ENCODE measurements around the gene SFRP5.
A peak's percentile ranks its signal among the peaks of the same experiment; 100 is the strongest.

The SFRP5 gene, protein sequence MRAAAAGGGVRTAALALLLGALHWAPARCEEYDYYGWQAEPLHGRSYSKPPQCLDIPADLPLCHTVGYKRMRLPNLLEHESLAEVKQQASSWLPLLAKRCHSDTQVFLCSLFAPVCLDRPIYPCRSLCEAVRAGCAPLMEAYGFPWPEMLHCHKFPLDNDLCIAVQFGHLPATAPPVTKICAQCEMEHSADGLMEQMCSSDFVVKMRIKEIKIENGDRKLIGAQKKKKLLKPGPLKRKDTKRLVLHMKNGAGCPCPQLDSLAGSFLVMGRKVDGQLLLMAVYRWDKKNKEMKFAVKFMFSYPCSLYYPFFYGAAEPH

GRCh38 chr10:97771913-97772823 lies at the start of gene SFRP5:
TSS of gene SFRP5 (minus strand) at chr10:97771999. CDS start at chr10:97771833, 166 bp downstream.
- H3K4me1 ChIP-seq (ENCODE audit: control insufficient read depth, insufficient read depth, low read length, unreplicated experiment) = no peaks in the 10 kb centered on the region
- no peaks in the 10 kb centered on the region for H3K79me2 ChIP-seq (ENCODE audit: control insufficient read depth, insufficient read depth, low read length, unreplicated experiment)
- H3K36me3 ChIP-seq (ENCODE audit: insufficient read depth, low read length) = no peaks in the 10 kb centered on the region
- H2AFZ ChIP-seq (ENCODE audit: low read length, unreplicated experiment) = no peak within 1 kb of the TSS
- H3K27me3 ChIP-seq (ENCODE audit: insufficient read depth, low read length) = peaks cover 37% of the 10 kb centered on the region
- H3K27ac ChIP-seq (ENCODE audit: low read depth, low read length) = no peak within 1 kb of the TSS
- peak within 1 kb of the TSS; percentile 70 for H3K4me3 ChIP-seq (ENCODE audit: low read depth, low read length)

- H3K79me2 ChIP-seq (ENCODE audit: control insufficient read depth, insufficient read depth, low read length, unreplicated experiment) = no peaks in the 10 kb centered on the region
- no peak overlapping the region for H3K4me3 ChIP-seq (ENCODE audit: low read depth, low read length)
- H3K36me3 ChIP-seq (ENCODE audit: insufficient read depth, low read length) = no peaks in the 10 kb centered on the region
- H3K27me3 ChIP-seq (ENCODE audit: insufficient read depth, low read length) = peaks cover 16% of the 10 kb centered on the region; the same call in 1 of the 2 replicates
- H3K4me1 ChIP-seq (ENCODE audit: control insufficient read depth, insufficient read depth, low read length, unreplicated experiment) = peaks cover 6% of the 10 kb centered on the region
- no peak overlapping the region for H3K27ac ChIP-seq (ENCODE audit: low read depth, low read length)
- H2AFZ ChIP-seq (ENCODE audit: low read length, unreplicated experiment) = no peak overlapping the region
Measured at GRCh38 chr10:97820096-97820704, 48.4 kb upstream of the SFRP5 start.

- Histone ChIP-seq H3K79me2 (ENCODE audit: control insufficient read depth, insufficient read depth, low read length, unreplicated experiment) (no peaks in the 10 kb centered on the region), H3K27me3 (ENCODE audit: insufficient read depth, low read length) (peaks cover 16% of the 10 kb centered on the region; the same call in 1 of the 2 replicates), H3K27ac (ENCODE audit: low read depth, low read length) (no peak overlapping the region), H3K4me3 (ENCODE audit: low read depth, low read length) (no peak overlapping the region), H3K36me3 (ENCODE audit: insufficient read depth, low read length) (no peaks in the 10 kb centered on the region), H3K4me1 (ENCODE audit: control insufficient read depth, insufficient read depth, low read length, unreplicated experiment) (peaks cover 6% of the 10 kb centered on the region), H2AFZ (ENCODE audit: low read length, unreplicated experiment) (no peak overlapping the region)
Measured at GRCh38 chr10:97818572-97818971, 46.8 kb upstream of the SFRP5 start.

GRCh38 chr10:97816609-97817008 lies 44.8 kb upstream of the SFRP5 start:
- Histone ChIP-seq H3K36me3 (ENCODE audit: insufficient read depth, low read length) (no peaks in the 10 kb centered on the region), H3K4me1 (ENCODE audit: control insufficient read depth, insufficient read depth, low read length, unreplicated experiment) (peaks cover 14% of the 10 kb centered on the region), H3K27ac (ENCODE audit: low read depth, low read length) (no peak overlapping the region), H3K79me2 (ENCODE audit: control insufficient read depth, insufficient read depth, low read length, unreplicated experiment) (no peaks in the 10 kb centered on the region), H2AFZ (ENCODE audit: low read length, unreplicated experiment) (no peak overlapping the region), H3K27me3 (ENCODE audit: insufficient read depth, low read length) (peaks cover 19% of the 10 kb centered on the region; the same call in 1 of the 2 replicates), H3K4me3 (ENCODE audit: low read depth, low read length) (no peak overlapping the region)

- H2AFZ ChIP-seq (ENCODE audit: low read length, unreplicated experiment) = no peak overlapping the region
- H3K27ac ChIP-seq (ENCODE audit: low read depth, low read length) = no peak overlapping the region
- H3K79me2 ChIP-seq (ENCODE audit: control insufficient read depth, insufficient read depth, low read length, unreplicated experiment) = no peaks in the 10 kb centered on the region
- H3K36me3 ChIP-seq (ENCODE audit: insufficient read depth, low read length) = no peaks in the 10 kb centered on the region
- peaks cover 14% of the 10 kb centered on the region for H3K4me1 ChIP-seq (ENCODE audit: control insufficient read depth, insufficient read depth, low read length, unreplicated experiment)
- H3K4me3 ChIP-seq (ENCODE audit: low read depth, low read length) = no peak overlapping the region
- peaks cover 18% of the 10 kb centered on the region; the same call in 1 of the 2 replicates for H3K27me3 ChIP-seq (ENCODE audit: insufficient read depth, low read length)
Measured at GRCh38 chr10:97814996-97815395, 43.2 kb upstream of the SFRP5 start.

- Histone ChIP-seq H3K4me3 (ENCODE audit: low read depth, low read length) (no peak overlapping the region), H3K36me3 (ENCODE audit: insufficient read depth, low read length) (no peaks in the 10 kb centered on the region), H3K27me3 (ENCODE audit: insufficient read depth, low read length) (peaks cover 17% of the 10 kb centered on the region; the same call in 1 of the 2 replicates), H2AFZ (ENCODE audit: low read length, unreplicated experiment) (no peak overlapping the region), H3K4me1 (ENCODE audit: control insufficient read depth, insufficient read depth, low read length, unreplicated experiment) (peaks cover 14% of the 10 kb centered on the region), H3K79me2 (ENCODE audit: control insufficient read depth, insufficient read depth, low read length, unreplicated experiment) (no peaks in the 10 kb centered on the region), H3K27ac (ENCODE audit: low read depth, low read length) (no peak overlapping the region)
Measured at GRCh38 chr10:97813311-97813710, 41.5 kb upstream of the SFRP5 start.

DNA sequence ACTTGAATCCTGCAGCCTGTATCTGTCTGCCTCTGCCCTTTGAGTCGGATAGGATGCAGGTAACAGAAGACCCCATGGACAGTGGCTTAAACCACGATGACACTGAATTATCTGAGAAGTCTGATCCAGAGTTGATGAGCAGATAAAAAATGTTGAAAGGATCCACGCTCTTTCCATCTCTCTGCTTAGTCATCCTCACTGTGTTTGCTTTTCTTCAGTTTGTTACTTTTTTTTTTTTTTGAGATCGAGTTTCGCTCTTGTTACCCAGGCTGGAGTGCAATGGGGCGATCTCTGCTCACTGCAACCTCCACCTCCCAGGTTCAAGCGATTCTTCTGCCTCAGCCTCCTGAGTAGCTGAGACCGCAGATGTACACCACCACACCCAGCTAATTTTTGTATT lies 40.9 kb upstream of the SFRP5 start:
- H3K27ac ChIP-seq (ENCODE audit: low read depth, low read length) = no peak overlapping the region
- H3K79me2 ChIP-seq (ENCODE audit: control insufficient read depth, insufficient read depth, low read length, unreplicated experiment) = no peaks in the 10 kb centered on the region
- no peaks in the 10 kb centered on the region for H3K36me3 ChIP-seq (ENCODE audit: insufficient read depth, low read length)
- peaks cover 16% of the 10 kb centered on the region; the same call in 1 of the 2 replicates for H3K27me3 ChIP-seq (ENCODE audit: insufficient read depth, low read length)
- H3K4me1 ChIP-seq (ENCODE audit: control insufficient read depth, insufficient read depth, low read length, unreplicated experiment) = peaks cover 14% of the 10 kb centered on the region
- no peak overlapping the region for H3K4me3 ChIP-seq (ENCODE audit: low read depth, low read length)
- no peak overlapping the region for H2AFZ ChIP-seq (ENCODE audit: low read length, unreplicated experiment)

GRCh38 chr10:97811958-97812357 lies 40.2 kb upstream of the SFRP5 start:
- Histone ChIP-seq H3K36me3 (ENCODE audit: insufficient read depth, low read length) (no peaks in the 10 kb centered on the region), H3K27ac (ENCODE audit: low read depth, low read length) (no peak overlapping the region), H3K79me2 (ENCODE audit: control insufficient read depth, insufficient read depth, low read length, unreplicated experiment) (no peaks in the 10 kb centered on the region), H3K27me3 (ENCODE audit: insufficient read depth, low read length) (peaks cover 16% of the 10 kb centered on the region; the same call in 1 of the 2 replicates), H3K4me1 (ENCODE audit: control insufficient read depth, insufficient read depth, low read length, unreplicated experiment) (peaks cover 14% of the 10 kb centered on the region), H2AFZ (ENCODE audit: low read length, unreplicated experiment) (no peak overlapping the region), H3K4me3 (ENCODE audit: low read depth, low read length) (no peak overlapping the region)

GRCh38 chr10:97810446-97810845 lies 38.6 kb upstream of the SFRP5 start:
- Histone ChIP-seq H3K4me3 (ENCODE audit: low read depth, low read length) (no peak overlapping the region), H3K4me1 (ENCODE audit: control insufficient read depth, insufficient read depth, low read length, unreplicated experiment) (peaks cover 14% of the 10 kb centered on the region), H2AFZ (ENCODE audit: low read length, unreplicated experiment) (no peak overlapping the region), H3K27ac (ENCODE audit: low read depth, low read length) (no peak overlapping the region), H3K27me3 (ENCODE audit: insufficient read depth, low read length) (peaks cover 11% of the 10 kb centered on the region; the same call in 1 of the 2 replicates), H3K79me2 (ENCODE audit: control insufficient read depth, insufficient read depth, low read length, unreplicated experiment) (no peaks in the 10 kb centered on the region), H3K36me3 (ENCODE audit: insufficient read depth, low read length) (no peaks in the 10 kb centered on the region)

GRCh38 chr10:97805949-97806348 lies 34.1 kb upstream of the SFRP5 start:
- Histone ChIP-seq H3K36me3 (ENCODE audit: insufficient read depth, low read length) (no peaks in the 10 kb centered on the region), H2AFZ (ENCODE audit: low read length, unreplicated experiment) (no peak overlapping the region), H3K4me1 (ENCODE audit: control insufficient read depth, insufficient read depth, low read length, unreplicated experiment) (no peaks in the 10 kb centered on the region), H3K27ac (ENCODE audit: low read depth, low read length) (no peak overlapping the region), H3K27me3 (ENCODE audit: insufficient read depth, low read length) (peaks cover 26% of the 10 kb centered on the region), H3K79me2 (ENCODE audit: control insufficient read depth, insufficient read depth, low read length, unreplicated experiment) (no peaks in the 10 kb centered on the region), H3K4me3 (ENCODE audit: low read depth, low read length) (no peak overlapping the region)

All from ACC112 (cell line).